ENCODE results near the gene REX1BD.

DNA sequence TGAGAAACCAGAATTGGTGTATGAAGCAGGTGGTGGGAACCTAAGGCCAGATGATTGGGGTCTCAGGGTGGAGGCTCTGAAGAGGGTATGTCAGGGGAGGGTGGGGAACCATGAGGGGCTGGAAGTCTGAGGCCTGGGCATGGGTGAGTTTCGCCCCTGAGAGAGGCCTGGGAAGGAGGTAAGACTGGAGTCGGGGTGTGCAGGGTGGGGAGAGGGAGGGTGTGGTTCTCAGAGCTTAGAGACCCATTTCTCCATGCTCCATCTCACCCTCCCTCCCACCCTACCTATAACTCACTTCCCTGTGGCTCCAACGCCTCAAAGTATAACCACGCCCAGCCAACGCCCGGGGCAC, 47.2 kb downstream of the REX1BD start:
- TF ChIP-seq, protein P1, sequence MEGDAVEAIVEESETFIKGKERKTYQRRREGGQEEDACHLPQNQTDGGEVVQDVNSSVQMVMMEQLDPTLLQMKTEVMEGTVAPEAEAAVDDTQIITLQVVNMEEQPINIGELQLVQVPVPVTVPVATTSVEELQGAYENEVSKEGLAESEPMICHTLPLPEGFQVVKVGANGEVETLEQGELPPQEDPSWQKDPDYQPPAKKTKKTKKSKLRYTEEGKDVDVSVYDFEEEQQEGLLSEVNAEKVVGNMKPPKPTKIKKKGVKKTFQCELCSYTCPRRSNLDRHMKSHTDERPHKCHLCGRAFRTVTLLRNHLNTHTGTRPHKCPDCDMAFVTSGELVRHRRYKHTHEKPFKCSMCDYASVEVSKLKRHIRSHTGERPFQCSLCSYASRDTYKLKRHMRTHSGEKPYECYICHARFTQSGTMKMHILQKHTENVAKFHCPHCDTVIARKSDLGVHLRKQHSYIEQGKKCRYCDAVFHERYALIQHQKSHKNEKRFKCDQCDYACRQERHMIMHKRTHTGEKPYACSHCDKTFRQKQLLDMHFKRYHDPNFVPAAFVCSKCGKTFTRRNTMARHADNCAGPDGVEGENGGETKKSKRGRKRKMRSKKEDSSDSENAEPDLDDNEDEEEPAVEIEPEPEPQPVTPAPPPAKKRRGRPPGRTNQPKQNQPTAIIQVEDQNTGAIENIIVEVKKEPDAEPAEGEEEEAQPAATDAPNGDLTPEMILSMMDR (IDR thresholded peaks at IDR 0.05; ENCODE audit: borderline replicate concordance, extremely low read depth, low read length, poor library complexity, severe bottlenecking) = no peak
- no peak for TF ChIP-seq EZH2 (IDR thresholded peaks at IDR 0.05; ENCODE audit: borderline replicate concordance, low read depth, low read length, severe bottlenecking)
